Renal cortex interstitium (tissue), 11 donors: Measurements from ENCODE around the gene TMEM19. TPM values are rescaled to one million over a fixed set of nuclear protein-coding genes. Genes with fewer than 3 reads are reported as not detected.

Source experiments
- DNase-seq, 11 donors: peaks; one replicate each; pipeline ENCODE4 v3.0.0-alpha.2; 2013; ENCODE audit warnings: low read depth in 9 of 11, low spot score in 4 of 11; ENCODE audit errors: extremely low read depth in 1 of 11
- polyA plus RNA-seq, 3 donors: library from polyadenylated mRNA; unstranded; fragments of 120-200 nt; gene quantifications; one replicate each; pipeline ENCODE4 v1.2.1, GENCODE V29; 2013; ENCODE audit not compliant: insufficient read length in 3 of 3

The TMEM19 gene
- polyA plus RNA-seq, 3 donors, result 33.5 to 37.3 (median 35.2) TPM

DNA sequence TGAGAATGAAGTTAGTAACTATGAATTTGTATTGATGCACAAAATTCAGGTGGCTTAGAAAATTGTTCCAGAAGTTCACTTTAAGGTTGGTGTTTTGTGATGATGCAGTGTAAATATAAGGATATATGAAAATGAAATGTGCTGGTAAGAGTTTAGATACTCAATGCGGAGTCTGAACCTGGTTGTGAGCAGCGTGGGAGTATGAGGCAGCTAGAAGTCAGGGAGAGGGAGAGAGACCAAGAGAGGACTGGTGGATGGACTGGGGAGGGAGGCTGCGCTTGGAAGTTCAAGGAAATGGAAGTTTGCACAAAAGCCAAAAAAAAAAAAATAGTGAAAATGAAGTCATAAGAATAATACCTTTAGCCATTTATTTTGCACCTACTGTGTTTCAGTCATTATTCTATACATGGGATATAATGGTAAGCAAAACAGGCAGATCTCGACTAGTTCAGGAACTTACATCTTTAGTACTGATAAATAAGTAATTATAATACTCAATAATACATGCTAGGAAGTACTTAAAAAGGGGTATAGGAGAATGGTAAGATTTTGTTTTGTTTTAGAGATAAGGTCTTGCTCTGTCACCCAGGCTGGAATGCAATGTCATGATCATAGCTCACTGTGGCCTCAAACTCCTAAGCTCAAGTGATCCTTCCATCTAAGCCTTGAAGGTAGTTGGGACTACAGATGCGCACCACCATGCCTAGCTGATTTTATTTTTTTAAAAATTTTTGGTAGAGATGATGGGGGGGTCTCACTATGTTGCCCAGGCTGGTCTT is 58.8 kb downstream of the TMEM19 start:
- no peak for DNase-seq

GRCh38 chr12:71746974-71747611 is 61.2 kb downstream of the TMEM19 start:
- peak in 10 of 11 donors; percentile 18 to 41 (median 28) for DNase-seq

DNA sequence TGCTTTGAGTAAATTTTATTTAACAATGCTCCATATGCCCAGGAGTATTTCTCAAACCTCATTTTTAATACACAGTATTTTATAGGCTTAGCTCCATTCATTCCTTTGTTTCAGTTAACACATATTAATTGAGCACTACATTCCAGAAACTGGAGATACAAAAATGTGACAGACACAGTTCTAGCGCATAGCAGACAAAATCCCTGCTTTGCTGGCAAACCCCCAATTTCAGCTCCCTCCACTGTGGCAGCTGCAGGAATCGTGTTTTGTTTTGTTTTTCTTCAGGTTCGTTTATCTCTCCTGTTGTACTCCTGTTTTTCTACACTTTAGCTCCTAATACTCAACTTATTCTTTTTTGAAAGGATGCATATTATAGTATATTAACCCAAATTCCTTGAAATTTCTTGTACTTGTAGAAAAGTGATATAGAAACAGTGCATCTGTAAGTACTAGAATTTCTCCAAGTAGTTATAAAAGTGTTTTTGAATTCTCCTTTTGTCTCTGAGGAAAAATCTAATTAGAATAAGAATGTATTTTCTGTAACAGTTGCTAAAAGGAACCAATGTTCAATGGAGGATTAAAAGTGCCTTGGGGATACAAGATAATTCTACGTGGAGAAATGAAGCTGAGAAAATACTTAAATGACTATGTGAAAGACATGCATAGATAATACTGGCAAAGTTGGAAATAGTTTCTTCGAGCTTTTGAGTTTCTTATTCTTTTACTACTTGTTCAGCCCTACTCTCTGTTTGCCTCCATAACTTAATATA is 62.4 kb downstream of the TMEM19 start:
- no peak for DNase-seq

- no peak for DNase-seq
Measured at GRCh38 chr12:71749666-71750065, 63.8 kb downstream of the TMEM19 start.

- no peak for DNase-seq
Measured at GRCh38 chr12:71752891-71753290, 67.0 kb downstream of the TMEM19 start.

Other genes starting within 250 kb of the TMEM19 start
- gene LGR5, start 246.3 kb upstream of the TMEM19 start, polyA plus RNA-seq, result 10 to 100 TPM; 16.6 to 21.8 (median 18.4) TPM
- gene ZFC3H1, start 22.2 kb upstream of the TMEM19 start, polyA plus RNA-seq, result 10 to 100 TPM; 52.4 to 92.5 (median 72.0) TPM
- 10 to 100 TPM; 15.4 to 17.3 (median 15.9) TPM for gene THAP2, start 21.8 kb upstream of the TMEM19 start, polyA plus RNA-seq
- gene RAB21, start 68.8 kb downstream of the TMEM19 start, polyA plus RNA-seq, result 10 to 100 TPM; 57.8 to 74.1 (median 65.9) TPM
- 10 to 100 TPM; 45.4 to 60.1 (median 57.6) TPM for gene TBC1D15, start 153.7 kb downstream of the TMEM19 start, polyA plus RNA-seq